Chondrocyte (in vitro differentiated cells): ENCODE results near the gene MORN2. TPM values are rescaled to one million over a fixed set of nuclear protein-coding genes. Genes with fewer than 3 reads are reported as not detected.

Source experiments
- DNase-seq: peaks from one replicate; pipeline ENCODE4 v3.0.0; 2021; ENCODE audit warnings: mixed read lengths, low spot score
- H3K27ac Mint-ChIP-seq: one replicate; pipeline ENCODE4 v1.8.0; 2021; ENCODE audit warnings: mild to moderate bottlenecking, moderate library complexity, mixed read lengths; ENCODE audit not compliant: unreplicated experiment
- H3K27me3 Mint-ChIP-seq: 2 replicates; pipeline ENCODE4 v1.8.0; 2021; ENCODE audit warnings: low read depth, mixed read lengths
- H3K36me3 Mint-ChIP-seq: 2 replicates; pipeline ENCODE4 v1.8.0; 2021; ENCODE audit warnings: low read depth, mixed read lengths
- H3K4me1 Mint-ChIP-seq: 2 replicates; pipeline ENCODE4 v1.8.0; 2021; ENCODE audit warnings: low read depth, mild to moderate bottlenecking, mixed read lengths
- H3K4me3 Mint-ChIP-seq: one replicate; pipeline ENCODE4 v1.8.0; 2021; ENCODE audit warnings: mild to moderate bottlenecking, moderate library complexity, mixed read lengths; ENCODE audit not compliant: unreplicated experiment
- H3K9me3 Mint-ChIP-seq: 2 replicates; pipeline ENCODE4 v1.8.0; 2021; ENCODE audit warnings: low read depth, mixed read lengths
- total RNA-seq: library from RNA; stranded (reverse); gene quantifications from 3 replicates; pipeline ENCODE4 v1.2.1, GENCODE V29; 2021
- TF ChIP-seq, protein P1 (sequence below): fragments of 200-600 bp; sonication (generic); IDR thresholded peaks from 2 replicates; pipeline ENCODE4 v1.5.0; 2021; ENCODE audit warnings: antibody characterized with exemption, mild to moderate bottlenecking, moderate library complexity

MORN2 gene
- total RNA-seq, 1 donor from 2014 or later = 9.8 TPM

GRCh38 chr2:38862476-38862875 is 13.3 kb upstream of the MORN2 start:
- no peak overlapping the region for H3K27ac Mint-ChIP-seq
- peaks cover 30% of the 10 kb centered on the region for H3K36me3 Mint-ChIP-seq
- no peak overlapping the region for H3K4me3 Mint-ChIP-seq
- TF ChIP-seq, protein P1, sequence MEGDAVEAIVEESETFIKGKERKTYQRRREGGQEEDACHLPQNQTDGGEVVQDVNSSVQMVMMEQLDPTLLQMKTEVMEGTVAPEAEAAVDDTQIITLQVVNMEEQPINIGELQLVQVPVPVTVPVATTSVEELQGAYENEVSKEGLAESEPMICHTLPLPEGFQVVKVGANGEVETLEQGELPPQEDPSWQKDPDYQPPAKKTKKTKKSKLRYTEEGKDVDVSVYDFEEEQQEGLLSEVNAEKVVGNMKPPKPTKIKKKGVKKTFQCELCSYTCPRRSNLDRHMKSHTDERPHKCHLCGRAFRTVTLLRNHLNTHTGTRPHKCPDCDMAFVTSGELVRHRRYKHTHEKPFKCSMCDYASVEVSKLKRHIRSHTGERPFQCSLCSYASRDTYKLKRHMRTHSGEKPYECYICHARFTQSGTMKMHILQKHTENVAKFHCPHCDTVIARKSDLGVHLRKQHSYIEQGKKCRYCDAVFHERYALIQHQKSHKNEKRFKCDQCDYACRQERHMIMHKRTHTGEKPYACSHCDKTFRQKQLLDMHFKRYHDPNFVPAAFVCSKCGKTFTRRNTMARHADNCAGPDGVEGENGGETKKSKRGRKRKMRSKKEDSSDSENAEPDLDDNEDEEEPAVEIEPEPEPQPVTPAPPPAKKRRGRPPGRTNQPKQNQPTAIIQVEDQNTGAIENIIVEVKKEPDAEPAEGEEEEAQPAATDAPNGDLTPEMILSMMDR = no peak
- DNase-seq = no peak
- H3K4me1 Mint-ChIP-seq = no peaks in the 10 kb centered on the region
- H3K27me3 Mint-ChIP-seq = no peaks in the 10 kb centered on the region
- peaks cover 3% of the 10 kb centered on the region for H3K9me3 Mint-ChIP-seq

DNA sequence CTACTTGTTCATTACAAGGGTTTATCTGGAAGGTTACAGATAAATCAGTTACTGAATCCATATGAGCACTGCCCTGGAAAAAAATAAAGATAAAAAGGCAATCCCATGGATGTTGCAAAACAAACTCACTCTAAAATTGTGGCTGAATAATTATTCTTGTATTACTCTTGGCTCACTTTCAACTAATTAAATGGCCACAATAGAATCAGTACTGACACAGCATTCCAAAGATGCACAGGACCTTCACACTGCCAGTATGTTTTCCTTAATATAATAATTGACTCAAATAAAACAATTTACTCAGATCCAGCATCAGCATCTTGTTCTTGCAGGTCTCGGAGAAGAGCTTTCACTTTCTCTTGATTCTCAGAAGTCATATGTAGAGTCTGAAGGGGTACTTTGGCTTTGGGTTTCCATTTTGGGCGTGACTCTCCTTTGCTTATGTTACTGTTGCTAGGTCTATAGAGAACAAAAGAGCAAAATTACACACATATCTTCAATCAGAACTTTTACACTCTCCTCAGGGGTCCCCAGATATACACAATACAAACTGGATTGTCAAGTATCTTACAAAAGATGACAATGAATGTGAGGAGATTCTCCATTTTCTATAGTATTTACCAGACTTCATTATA is 12.6 kb upstream of the MORN2 start:
- peaks cover 30% of the 10 kb centered on the region for H3K36me3 Mint-ChIP-seq
- no peak for DNase-seq
- no peak overlapping the region for H3K4me3 Mint-ChIP-seq
- no peaks in the 10 kb centered on the region for H3K27me3 Mint-ChIP-seq
- no peaks in the 10 kb centered on the region for H3K4me1 Mint-ChIP-seq
- no peak overlapping the region for H3K27ac Mint-ChIP-seq
- TF ChIP-seq, protein P1 = no peak
- peaks cover 3% of the 10 kb centered on the region for H3K9me3 Mint-ChIP-seq

DNA sequence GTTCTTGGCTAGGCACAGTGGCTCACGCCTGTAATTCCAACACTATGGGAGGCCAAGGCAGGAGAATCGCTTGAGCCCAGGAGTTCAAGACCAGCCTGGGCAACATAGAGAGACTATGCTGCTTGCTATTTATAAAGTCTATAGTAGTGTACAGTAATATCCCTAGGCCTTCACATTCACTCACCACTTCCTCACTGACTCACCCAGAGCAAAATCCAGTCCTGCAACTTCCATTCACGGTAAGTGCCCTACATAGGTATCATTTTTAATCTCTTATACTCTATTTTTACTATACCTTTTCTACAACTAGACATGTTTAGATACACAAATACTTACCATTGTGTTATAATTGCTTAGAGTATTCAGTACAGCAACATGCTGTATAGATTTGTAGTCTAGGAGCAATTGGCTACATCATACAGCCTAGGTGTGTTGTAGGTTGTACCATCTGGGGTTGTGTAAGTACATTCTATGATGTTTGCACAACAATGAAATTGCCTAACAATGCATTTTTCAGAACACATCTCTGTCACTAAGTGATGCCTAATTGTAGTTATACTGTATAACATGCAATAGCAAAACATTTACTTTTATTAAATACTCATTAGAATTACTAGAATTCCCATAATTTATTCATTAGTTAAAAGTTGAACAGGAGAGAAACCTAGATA is 8.9 kb upstream of the MORN2 start:
- peaks cover 14% of the 10 kb centered on the region for H3K9me3 Mint-ChIP-seq
- no peaks in the 10 kb centered on the region for H3K4me1 Mint-ChIP-seq
- H3K4me3 Mint-ChIP-seq = no peak overlapping the region
- peaks cover 16% of the 10 kb centered on the region for H3K36me3 Mint-ChIP-seq
- H3K27ac Mint-ChIP-seq = no peak overlapping the region
- H3K27me3 Mint-ChIP-seq = no peaks in the 10 kb centered on the region
- TF ChIP-seq, protein P1 = no peak
- no peak for DNase-seq

DNA sequence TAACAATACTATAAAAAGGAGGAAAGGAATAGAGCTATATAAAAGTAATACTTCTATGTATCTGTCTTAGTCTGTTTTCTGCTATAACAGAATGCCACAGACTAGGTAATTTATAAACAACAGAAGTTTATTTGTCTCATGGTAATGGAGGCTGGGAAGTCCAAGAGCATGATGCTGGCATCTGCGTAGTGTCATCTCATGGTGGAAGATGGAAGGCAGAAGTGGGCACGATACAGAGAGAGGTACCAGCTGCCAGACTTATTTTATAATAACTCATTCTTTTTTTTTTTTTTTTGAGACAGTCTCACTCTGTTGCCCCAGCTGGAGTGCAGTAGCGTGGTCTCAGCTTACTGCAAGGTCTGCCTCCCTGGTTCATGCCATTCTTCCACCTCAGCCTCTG is 4.3 kb upstream of the MORN2 start:
- Mint-ChIP-seq H3K9me3 (peaks cover 22% of the 10 kb centered on the region), H3K27ac (no peak overlapping the region), H3K27me3 (no peaks in the 10 kb centered on the region), H3K36me3 (peaks cover 11% of the 10 kb centered on the region), H3K4me1 (peaks cover 20% of the 10 kb centered on the region), H3K4me3 (no peak overlapping the region)
- TF ChIP-seq, protein P1 = no peak
- DNase-seq = no peak

DNA sequence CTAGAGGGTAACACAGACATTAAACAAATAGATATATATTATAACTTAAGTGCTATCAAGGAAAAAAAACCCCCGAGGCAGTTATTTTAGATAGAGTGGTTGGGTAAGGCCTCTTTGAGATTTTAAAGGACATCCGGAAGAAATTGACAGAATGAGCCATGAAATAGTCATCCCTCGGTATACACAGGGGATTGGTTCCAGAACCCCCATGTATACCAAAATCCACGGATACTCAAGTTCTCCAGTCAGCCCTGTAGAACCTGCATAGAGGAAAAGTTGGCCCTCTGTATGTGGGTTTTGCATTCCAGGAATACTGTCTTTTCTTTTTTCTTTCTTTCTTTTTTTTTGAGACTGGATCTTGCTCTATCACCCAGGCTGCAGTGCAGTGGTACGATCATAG is 2.0 kb upstream of the MORN2 start:
- Mint-ChIP-seq H3K4me1 (peaks cover 27% of the 10 kb centered on the region), H3K4me3 (no peak overlapping the region)

More for the DNA sequence above, 2.0 kb upstream of the MORN2 start:
- no peak for DNase-seq
- Mint-ChIP-seq H3K9me3 (peaks cover 22% of the 10 kb centered on the region), H3K27ac (no peak overlapping the region), H3K36me3 (peaks cover 11% of the 10 kb centered on the region), H3K27me3 (no peaks in the 10 kb centered on the region)
- TF ChIP-seq, protein P1 = no peak
